Endothelial cell of umbilical vein (primary cell): Measurements from ENCODE around the gene DCLK1. TPM values are rescaled to one million over a fixed set of nuclear protein-coding genes. Genes with fewer than 3 reads are reported as not detected.

ENCODE experiments used
- BruUV-seq: library from RNA; stranded (reverse); fragments of 400-500 nt; replicated peaks from 2 replicates; lab custom pipeline; 2021; lab: Mats Ljungman, UMichigan
- CTCF ChIA-PET: fragments of 300-600, 350-600 bp; sonication (Branson Sonifier 250); formaldehyde crosslinking; loops from one replicate; lab custom pipeline; 2021; ENCODE audit warnings: antibody characterized with exemption, inconsistent platforms; lab: Charles Lee
- POLR2A ChIA-PET: fragments of 300-600, 350-600 bp; sonication (Branson Sonifier 250); formaldehyde crosslinking; loops from one replicate; lab custom pipeline; 2021; ENCODE audit warnings: antibody characterized with exemption, inconsistent platforms; lab: Charles Lee
- DNase-seq: peaks from one replicate; pipeline ENCODE4 v3.0.0-alpha.2; 2011; ENCODE audit warnings: low read depth, low spot score
- FAIRE-seq: peaks from 2 replicates; lab custom pipeline; 2011; peaks lifted over from hg19 to GRCh38; lab: Jason Lieb, UNC
- H2AFZ ChIP-seq: 2 replicates; pipeline ENCODE4 v1.6.0; 2012; ENCODE audit warnings: low read depth, low read length, control low read depth, inconsistent platforms
- H3K27ac ChIP-seq: 2 replicates; pipeline ENCODE4 v1.5.1; 2011; ENCODE audit warnings: low read depth, mild to moderate bottlenecking, control low read depth, low read length, moderate library complexity; ENCODE audit not compliant: insufficient read depth
- H3K27me3 ChIP-seq, 2 experiments: 2 replicates each; pipeline versions ENCODE4 v1.6.0 to v1.6.1; 2011; ENCODE audit warnings: low read length in 2 of 2, mixed read lengths in 1 of 2; ENCODE audit not compliant: control insufficient read depth in 2 of 2, insufficient read depth in 2 of 2
- H3K36me3 ChIP-seq, 2 experiments: 2 replicates in 1 of 2; 3 replicates in 1 of 2; pipeline ENCODE4 v1.5.1; 2011; ENCODE audit warnings: low read length in 2 of 2, mild to moderate bottlenecking in 1 of 2, moderate library complexity in 1 of 2; ENCODE audit not compliant: control insufficient read depth in 2 of 2, insufficient read depth in 2 of 2; ENCODE audit errors: extremely low read depth in 1 of 2
- H3K4me1 ChIP-seq: 3 replicates; pipeline ENCODE4 v1.5.1; 2011; ENCODE audit warnings: mild to moderate bottlenecking, low read length; ENCODE audit not compliant: control insufficient read depth, insufficient read depth; ENCODE audit errors: extremely low read depth
- H3K4me2 ChIP-seq: 2 replicates; pipeline ENCODE4 v1.6.1; 2011; ENCODE audit warnings: low read length, control low read depth, mixed read lengths; ENCODE audit not compliant: insufficient read depth
- H3K4me3 ChIP-seq, 3 experiments: fragments of 200-600 bp in 1 of 3; sonication (generic), shearing (Covaris generic) in 1 of 3; replicated peaks in 1 of 3; 2 replicates each; pipeline ENCODE4 v1.5.1; 2011 to 2016; ENCODE audit warnings: control low read depth in 3 of 3, low read length in 3 of 3, mild to moderate bottlenecking in 2 of 3, inconsistent platforms in 1 of 3, low read depth in 1 of 3, moderate library complexity in 1 of 3; ENCODE audit not compliant: insufficient read depth in 1 of 3
- H3K79me2 ChIP-seq: 2 replicates; pipeline ENCODE4 v1.6.0; 2012; ENCODE audit warnings: low read length, inconsistent platforms; ENCODE audit not compliant: control insufficient read depth, insufficient read depth
- H3K9ac ChIP-seq: replicated peaks from 2 replicates; pipeline ENCODE3; 2011; ENCODE audit warnings: low read length, control low read depth; ENCODE audit not compliant: insufficient read depth; ENCODE audit errors: extremely low read depth
- H3K9me1 ChIP-seq: replicated peaks from 3 replicates; pipeline ENCODE4 v1.6.0; 2011; ENCODE audit warnings: mild to moderate bottlenecking, low read length; ENCODE audit not compliant: control insufficient read depth, insufficient read depth; ENCODE audit errors: extremely low read depth
- H3K9me3 ChIP-seq: replicated peaks from 2 replicates; pipeline ENCODE4 v1.5.1; 2012; ENCODE audit warnings: low read length, inconsistent platforms; ENCODE audit not compliant: control insufficient read depth, insufficient read depth
- H4K20me1 ChIP-seq: replicated peaks from 2 replicates; pipeline ENCODE3; 2011; ENCODE audit warnings: mild to moderate bottlenecking, low read length; ENCODE audit not compliant: control insufficient read depth, insufficient read depth; ENCODE audit errors: extremely low read depth
- EZH2 ChIP-seq: IDR thresholded peaks from 2 replicates; pipeline ENCODE4 v1.6.1; 2012; ENCODE audit warnings: borderline replicate concordance, low read depth, mild to moderate bottlenecking, moderate library complexity, low read length, inconsistent platforms; ENCODE audit not compliant: severe bottlenecking
- FOS ChIP-seq: IDR thresholded peaks from 2 replicates; pipeline ENCODE4 v1.6.1; 2011; ENCODE audit warnings: mild to moderate bottlenecking, low read length, moderate library complexity, borderline replicate concordance; ENCODE audit not compliant: insufficient read depth
- GATA2 ChIP-seq: IDR thresholded peaks from 2 replicates; pipeline ENCODE4 v1.7.0; 2011; ENCODE audit warnings: low read depth, mild to moderate bottlenecking, moderate library complexity, mixed read lengths, low read length; ENCODE audit not compliant: insufficient read length, insufficient read depth
- JUN ChIP-seq: IDR thresholded peaks from 2 replicates; pipeline ENCODE4 v1.6.1; 2011; ENCODE audit warnings: borderline replicate concordance, low read depth; ENCODE audit not compliant: insufficient read length, insufficient read depth
- MYC ChIP-seq: IDR thresholded peaks from one replicate; pipeline ENCODE4 v1.6.1; 2011; ENCODE audit warnings: mild to moderate bottlenecking, low read depth, low read length
- POLR2A ChIP-seq: IDR thresholded peaks from 2 replicates; pipeline ENCODE4 v1.6.1; 2012; ENCODE audit warnings: low read depth, mild to moderate bottlenecking, control low read depth, low read length
- POLR2AphosphoS5 ChIP-seq: IDR thresholded peaks from 2 replicates; pipeline ENCODE4 v1.6.1; 2012; ENCODE audit warnings: low read depth, mild to moderate bottlenecking, control low read depth, low read length, moderate library complexity; ENCODE audit not compliant: insufficient read depth
- dilution Hi-C: fragments of 300-500 bp; cut with MboI; formaldehyde crosslinking; loops from one replicate; pipeline ENCODE4 v1.15.0; 2019; ENCODE audit warnings: low sequenced_read_pairs; ENCODE audit not compliant: extremely low pct_ligation_motif_present
- intact Hi-C: fragments of 100-400 bp; cut with micrococcal nuclease; formaldehyde crosslinking; loops from one replicate; pipeline ENCODE4 v1.10.0; 2022
- polyA plus RNA-seq, 4 experiments: library from polyadenylated mRNA; depleted of rRNA in 3 of 4; stranded (reverse) in 3 of 4; unstranded in 1 of 4; fragments of >200 nt; gene quantifications; 2 replicates each; pipeline versions ENCODE4 v1.2.1 to v1.2.3, GENCODE V29; 2011 to 2012; ENCODE audit warnings: missing spikeins in 1 of 4
- total RNA-seq: library from RNA; stranded (reverse); gene quantifications from 2 replicates; pipeline ENCODE4 v1.2.3, GENCODE V29; 2021
- TF ChIP-seq, protein P1 (sequence below), 2 donors: IDR thresholded peaks; 1 replicate in 1 of 2; 2 replicates in 1 of 2; pipeline ENCODE4 v1.5.1; 2011; ENCODE audit warnings: low read length in 2 of 2, mild to moderate bottlenecking in 2 of 2, moderate library complexity in 2 of 2, control low read depth in 1 of 2, inconsistent platforms in 1 of 2, low read depth in 1 of 2; ENCODE audit not compliant: insufficient read depth in 1 of 2; ENCODE audit errors: extremely low read depth in 1 of 2
- TF ChIP-seq, protein P2 (sequence below): IDR thresholded peaks from 2 replicates; pipeline ENCODE4 v1.6.1; 2011; ENCODE audit not compliant: insufficient read depth, insufficient read length

Gene DCLK1
- total and polyA plus RNA-seq, 2 donors (not counting 3 experiments of a cell fraction or from before 2014, with no cell fraction given) = 0.28 to 3.9 TPM

DNA sequence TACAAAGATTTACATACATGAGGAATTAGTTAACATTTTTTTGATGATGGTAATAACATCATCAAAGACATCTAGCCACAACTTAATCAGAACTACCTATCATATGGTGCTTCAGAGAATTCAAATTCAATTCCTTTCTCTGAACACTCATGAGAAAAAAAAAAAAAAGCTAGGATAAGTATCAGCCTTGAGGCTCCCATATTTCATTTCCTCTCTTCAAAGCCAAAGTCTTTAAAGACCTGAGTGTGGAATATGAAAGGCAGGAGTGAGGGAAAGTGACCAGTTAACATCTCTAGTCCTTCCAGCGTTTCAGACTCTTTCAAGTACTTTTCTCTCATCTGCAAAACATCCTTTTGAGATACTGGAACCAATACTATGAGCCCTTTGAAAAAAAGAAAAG lies 137.5 kb downstream of the DCLK1 start:
- FAIRE-seq (no peak), DNase-seq (no peak)
- Histone ChIP-seq H3K9me1 (no peaks in the 10 kb centered on the region), H4K20me1 (no peaks in the 10 kb centered on the region), H3K9me3 (no peaks in the 10 kb centered on the region), H3K4me1 (no peaks in the 10 kb centered on the region), H3K79me2 (no peaks in the 10 kb centered on the region), H3K4me2 (no peak overlapping the region), H3K4me3 (no peak overlapping the region), H2AFZ (no peak overlapping the region), H3K9ac (no peak overlapping the region), H3K27me3 (peaks cover 0 to 3% of the 10 kb centered on the region in 2 experiments), H3K36me3 (no peaks in the 10 kb centered on the region), H3K27ac (no peak overlapping the region)
- BruUV-seq = no TSS peak
- POLR2A ChIA-PET = interaction anchor here (0.7 kb wide), 1 partner anchor 1033 kb away, joined by 4 read pairs; no protein-coding TSS in a partner anchor
- intact Hi-C loops (no loop called here), dilution Hi-C loops (no loop called here)
- TF ChIP-seq POLR2A (no peak), MYC (no peak), POLR2AphosphoS5 (no peak), GATA2 (no peak), JUN (no peak), EZH2 (no peak), FOS (no peak)
- TF ChIP-seq, protein P1, sequence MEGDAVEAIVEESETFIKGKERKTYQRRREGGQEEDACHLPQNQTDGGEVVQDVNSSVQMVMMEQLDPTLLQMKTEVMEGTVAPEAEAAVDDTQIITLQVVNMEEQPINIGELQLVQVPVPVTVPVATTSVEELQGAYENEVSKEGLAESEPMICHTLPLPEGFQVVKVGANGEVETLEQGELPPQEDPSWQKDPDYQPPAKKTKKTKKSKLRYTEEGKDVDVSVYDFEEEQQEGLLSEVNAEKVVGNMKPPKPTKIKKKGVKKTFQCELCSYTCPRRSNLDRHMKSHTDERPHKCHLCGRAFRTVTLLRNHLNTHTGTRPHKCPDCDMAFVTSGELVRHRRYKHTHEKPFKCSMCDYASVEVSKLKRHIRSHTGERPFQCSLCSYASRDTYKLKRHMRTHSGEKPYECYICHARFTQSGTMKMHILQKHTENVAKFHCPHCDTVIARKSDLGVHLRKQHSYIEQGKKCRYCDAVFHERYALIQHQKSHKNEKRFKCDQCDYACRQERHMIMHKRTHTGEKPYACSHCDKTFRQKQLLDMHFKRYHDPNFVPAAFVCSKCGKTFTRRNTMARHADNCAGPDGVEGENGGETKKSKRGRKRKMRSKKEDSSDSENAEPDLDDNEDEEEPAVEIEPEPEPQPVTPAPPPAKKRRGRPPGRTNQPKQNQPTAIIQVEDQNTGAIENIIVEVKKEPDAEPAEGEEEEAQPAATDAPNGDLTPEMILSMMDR (IDR thresholded peaks at IDR 0.05; ENCODE audit: extremely low read depth in 1 of 2, insufficient read depth in 1 of 2, low read depth in 1 of 2, low read length in 2 of 2) = no peak
- TF ChIP-seq, protein P2, sequence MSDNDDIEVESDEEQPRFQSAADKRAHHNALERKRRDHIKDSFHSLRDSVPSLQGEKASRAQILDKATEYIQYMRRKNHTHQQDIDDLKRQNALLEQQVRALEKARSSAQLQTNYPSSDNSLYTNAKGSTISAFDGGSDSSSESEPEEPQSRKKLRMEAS = no peak
- CTCF ChIA-PET = interaction anchor here (2.0 kb wide), 1 partner anchor 281 kb away, joined by 7 read pairs; no protein-coding TSS in a partner anchor
